GM12878 (cell line): ENCODE data around the gene SLC1A2. TPM values are rescaled to one million over a fixed set of nuclear protein-coding genes. Genes with fewer than 3 reads are reported as not detected.

Experiments used
- ATAC-seq: fragments of 200-7000 bp; cut with Tn5 transposase; 3 replicates; pipeline ENCODE4 v1.9.1; 2020; ENCODE audit warnings: mild to moderate bottlenecking, moderate library complexity
- BruUV-seq: library from RNA; stranded (reverse); fragments of 400-500 nt; replicated peaks from 2 replicates; lab custom pipeline; 2021; lab: Mats Ljungman, UMichigan
- CTCF ChIA-PET: fragments of 300-600 bp; sonication (Branson Sonifier 250); formaldehyde crosslinking; extraction: SDS; loops from one replicate; lab custom pipeline; 2021; ENCODE audit warnings: inconsistent platforms; lab: Yijun Ruan, JAX
- POLR2A ChIA-PET: fragments of 350-600 bp; formaldehyde crosslinking; extraction: SDS; loops from one replicate; lab custom pipeline; 2021; ENCODE audit warnings: inconsistent platforms; lab: Charles Lee
- RAD21 ChIA-PET: fragments of 300-600 bp; sonication (Branson Sonifier 250); formaldehyde crosslinking; loops from one replicate; lab custom pipeline; 2023; ENCODE audit warnings: antibody characterized with exemption; ENCODE audit not compliant: unreplicated experiment; lab: Charles Lee
- SMC1A ChIA-PET: fragments of 300-600 bp; sonication (Branson Sonifier 250); formaldehyde crosslinking; loops from one replicate; lab custom pipeline; 2023; ENCODE audit not compliant: unreplicated experiment, uncharacterized antibody; lab: Charles Lee
- DNase-seq: peaks from one replicate; pipeline ENCODE4 v3.0.0-alpha.2; 2011; ENCODE audit warnings: low read depth, low spot score
- FAIRE-seq: peaks from 3 replicates; lab custom pipeline; 2011; peaks lifted over from hg19 to GRCh38; lab: Jason Lieb, UNC
- H2AFZ ChIP-seq: 2 replicates; pipeline ENCODE4 v1.6.0; 2011; ENCODE audit warnings: low read depth, low read length, control low read depth; ENCODE audit not compliant: control insufficient read depth
- H3K27ac ChIP-seq: 2 replicates; pipeline ENCODE4 v1.5.1; 2011; ENCODE audit warnings: control low read depth; ENCODE audit not compliant: control insufficient read depth, insufficient read depth
- H3K27me3 ChIP-seq, 2 experiments: replicated peaks in 1 of 2; 2 replicates each; pipeline versions ENCODE4 v1.6.0 to v1.6.1; 2011; ENCODE audit warnings: low read length in 1 of 2; ENCODE audit not compliant: control insufficient read depth in 2 of 2, insufficient read depth in 2 of 2
- H3K36me3 ChIP-seq, 2 experiments: 2 replicates each; pipeline ENCODE4 v1.5.1; 2011; ENCODE audit warnings: low read length in 1 of 2; ENCODE audit not compliant: control insufficient read depth in 2 of 2, insufficient read depth in 2 of 2
- H3K4me1 ChIP-seq: 2 replicates; pipeline ENCODE4 v1.6.1; 2011; ENCODE audit warnings: mild to moderate bottlenecking, low read length, moderate library complexity, mixed read lengths; ENCODE audit not compliant: control insufficient read depth, insufficient read depth
- H3K4me2 ChIP-seq: 2 replicates; pipeline ENCODE4 v1.6.0; 2011; ENCODE audit warnings: control low read depth; ENCODE audit not compliant: control insufficient read depth, insufficient read depth
- H3K4me3 ChIP-seq: fragments of 200-600 bp; sonication (generic); 2 replicates; pipeline ENCODE4 v1.5.1; 2016
- H3K79me2 ChIP-seq: 2 replicates; pipeline ENCODE4 v1.6.0; 2011; ENCODE audit warnings: low read length; ENCODE audit not compliant: control insufficient read depth, insufficient read depth
- H3K9ac ChIP-seq: 2 replicates; pipeline ENCODE4 v1.8.0; 2011; ENCODE audit warnings: low read length, control low read depth, mixed read lengths; ENCODE audit not compliant: control insufficient read depth, insufficient read depth
- H3K9me3 ChIP-seq: replicated peaks from 3 replicates; pipeline ENCODE4 v1.5.1; 2011; ENCODE audit warnings: mild to moderate bottlenecking, low read length; ENCODE audit not compliant: control insufficient read depth, insufficient read depth
- H4K20me1 ChIP-seq: 2 replicates; pipeline ENCODE4 v1.6.0; 2011; ENCODE audit not compliant: control insufficient read depth, insufficient read depth
- BACH1 ChIP-seq: fragments of 450-650 bp; IDR thresholded peaks from 2 replicates; pipeline ENCODE4 v1.6.1; 2017; ENCODE audit warnings: mild to moderate bottlenecking, borderline replicate concordance
- CEBPB ChIP-seq, 2 experiments: fragments of 150-350 bp in 1 of 2; IDR thresholded peaks; 2 replicates each; pipeline ENCODE4 v1.6.1; 2012 to 2014; ENCODE audit warnings: low read depth in 2 of 2, low read length in 2 of 2, borderline replicate concordance in 1 of 2, inconsistent platforms in 1 of 2
- JUND ChIP-seq: IDR thresholded peaks from 2 replicates; pipeline ENCODE4 v1.6.1; 2012; ENCODE audit warnings: low read depth, mild to moderate bottlenecking, low read length, improper control_type of control experiment, moderate library complexity
- NBN ChIP-seq: fragments of 450-650 bp; IDR thresholded peaks from 2 replicates; pipeline ENCODE4 v1.6.1; 2016
- NFIC ChIP-seq: IDR thresholded peaks from 2 replicates; pipeline ENCODE4 v1.6.1; 2012; ENCODE audit warnings: low read depth, mild to moderate bottlenecking, inconsistent platforms, low read length, moderate library complexity
- NRF1 ChIP-seq: conservative IDR thresholded peaks from 2 replicates; pipeline ENCODE4 v1.6.1; 2011; ENCODE audit warnings: mild to moderate bottlenecking, low read depth, low read length, improper control_type of control experiment
- SPI1 ChIP-seq: IDR thresholded peaks from 2 replicates; pipeline ENCODE4 v1.6.1; 2011; ENCODE audit warnings: low read depth, mild to moderate bottlenecking, low read length, moderate library complexity, borderline replicate concordance; ENCODE audit not compliant: insufficient read depth
- TCF12 ChIP-seq: IDR thresholded peaks from 2 replicates; pipeline ENCODE4 v1.6.1; 2011; ENCODE audit warnings: low read depth, mild to moderate bottlenecking, low read length
- ZNF207 ChIP-seq: fragments of 450-650 bp; IDR thresholded peaks from 2 replicates; pipeline ENCODE4 v1.6.1; 2014; ENCODE audit warnings: antibody characterized with exemption, mild to moderate bottlenecking, borderline replicate concordance
- WGBS: methylation state at CpG from one replicate; pipeline ENCODE4 v1.1.6; 2016; ENCODE audit warnings: low lambda C conversion rate; ENCODE audit not compliant: insufficient replicate concordance, insufficient coverage; ENCODE audit errors: missing lambda C conversion rate; 5-methylcytosine and 5-hydroxymethylcytosine counted together
- in situ Hi-C: fragments of 300-500 bp; cut with MboI; formaldehyde crosslinking; loops from 9 replicates; pipeline ENCODE4 v1.14.3; 2018; ENCODE audit warnings: mixed read lengths
- intact Hi-C: fragments of 100-400 bp; cut with micrococcal nuclease; formaldehyde crosslinking; loops from one replicate; pipeline ENCODE4 v1.14.2; 2022; ENCODE audit not compliant: unreplicated experiment
- polyA plus RNA-seq, 11 experiments: library from polyadenylated mRNA; depleted of rRNA in 4 of 11; unstranded in 6 of 11; stranded (reverse) in 5 of 11; fragments of >200 nt; fragmentation: Nextera tagmentation in 4 of 11; fragmentation: Illumina TruSeq in 1 of 11; extraction: Ambion mirVana in 4 of 11; extraction: Trizol in 1 of 11; gene quantifications; 1 replicate in 1 of 11; 2 replicates in 10 of 11; pipeline versions ENCODE4 v1.2.1 to v1.2.3, GENCODE V29; 2011 to 2016; ENCODE audit warnings: inconsistent platforms in 2 of 11, missing spikeins in 2 of 11, low read depth in 1 of 11
- total RNA-seq, 4 experiments: library from RNA; depleted of rRNA in 3 of 4; stranded (reverse); fragments of >200 nt in 3 of 4; fragmentation: Illumina TruSeq in 1 of 4; extraction: Trizol in 1 of 4; gene quantifications; 2 replicates each; pipeline versions ENCODE4 v1.2.1 to v1.2.3, GENCODE V29; 2013 to 2021
- TF ChIP-seq, protein P1 (sequence below): IDR thresholded peaks from 2 replicates; pipeline ENCODE4 v1.6.1; 2012; ENCODE audit warnings: low read depth, low read length, improper control_type of control experiment
- TF ChIP-seq, protein P2 (sequence below): IDR thresholded peaks from 2 replicates; pipeline ENCODE4 v1.6.1; 2011; ENCODE audit warnings: borderline replicate concordance, low read depth, mild to moderate bottlenecking, moderate library complexity, low read length; ENCODE audit not compliant: insufficient read depth, poor library complexity, severe bottlenecking
- TF ChIP-seq, protein P3 (sequence below): fragments of 150-350 bp; IDR thresholded peaks from 2 replicates; pipeline ENCODE4 v1.6.1; 2014; ENCODE audit warnings: mild to moderate bottlenecking, low read depth, low read length
- TF ChIP-seq, protein P4 (sequence below): fragments of 450-650 bp; conservative IDR thresholded peaks from 2 replicates; pipeline ENCODE4 v1.6.1; 2017; ENCODE audit warnings: mild to moderate bottlenecking, moderate library complexity

Gene SLC1A2
- total and polyA plus RNA-seq, 10 of the 15 experiments (the other 5 are each of a cell fraction or from before 2014, with no cell fraction given): 0.01 to 0.84 (median 0.22) TPM; not detected in 1

DNA sequence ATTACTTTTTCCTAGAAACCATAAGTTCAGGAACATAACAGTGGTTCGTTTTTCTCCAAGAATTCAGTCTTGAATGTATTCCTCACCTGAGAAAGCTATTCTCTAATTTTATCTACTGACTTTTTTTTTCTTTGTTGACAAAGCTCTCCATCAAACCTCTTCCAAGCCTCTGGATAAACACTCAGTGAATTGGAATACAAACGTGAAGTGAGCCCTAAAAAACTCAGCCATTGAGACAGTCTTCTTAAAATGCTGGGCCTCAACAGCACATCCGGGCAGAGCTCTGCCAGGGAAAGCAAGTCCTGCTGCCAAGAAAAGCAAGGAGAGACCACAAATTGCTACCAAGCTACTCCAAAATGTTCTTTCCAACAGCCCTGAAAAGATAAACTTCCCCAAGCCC, 7.7 kb upstream of the SLC1A2 start:
- no peaks in the 10 kb centered on the region for H4K20me1 ChIP-seq
- intact Hi-C loops: no loop called here
- H3K27me3 ChIP-seq: peaks cover 4 to 6% of the 10 kb centered on the region in 2 experiments; a peak in 3 of 4 replicates
- 2% methylated on average over 3 of the region's 3 CpGs for WGBS
- no peak overlapping the region for H3K9ac ChIP-seq
- no peak overlapping the region for H3K27ac ChIP-seq
- POLR2A ChIA-PET: no interaction called here
- BruUV-seq: no TSS peak
- H3K4me1 ChIP-seq: no peaks in the 10 kb centered on the region
- H3K4me3 ChIP-seq: no peak overlapping the region
- FAIRE-seq (no peak), DNase-seq (no peak), ATAC-seq (no peak)
- CTCF ChIA-PET: interaction anchor here (0.7 kb wide), 2 partner anchors 12 to 841 kb away, joined by 3 read pairs; no protein-coding TSS in a partner anchor
- no peaks in the 10 kb centered on the region for H3K36me3 ChIP-seq
- H3K9me3 ChIP-seq: no peaks in the 10 kb centered on the region
- no peaks in the 10 kb centered on the region for H3K79me2 ChIP-seq
- SMC1A ChIA-PET: no interaction called here
- H2AFZ ChIP-seq: no peak overlapping the region
- in situ Hi-C loops: no loop called here
- no peak overlapping the region for H3K4me2 ChIP-seq
- TF ChIP-seq CEBPB (IDR thresholded peaks at IDR 0.05; ENCODE audit: borderline replicate concordance in 1 of 2, low read depth in 2 of 2, low read length in 2 of 2): no peak
- no peak for TF ChIP-seq JUND
- TF ChIP-seq NFIC: no peak
- TF ChIP-seq, protein P1, sequence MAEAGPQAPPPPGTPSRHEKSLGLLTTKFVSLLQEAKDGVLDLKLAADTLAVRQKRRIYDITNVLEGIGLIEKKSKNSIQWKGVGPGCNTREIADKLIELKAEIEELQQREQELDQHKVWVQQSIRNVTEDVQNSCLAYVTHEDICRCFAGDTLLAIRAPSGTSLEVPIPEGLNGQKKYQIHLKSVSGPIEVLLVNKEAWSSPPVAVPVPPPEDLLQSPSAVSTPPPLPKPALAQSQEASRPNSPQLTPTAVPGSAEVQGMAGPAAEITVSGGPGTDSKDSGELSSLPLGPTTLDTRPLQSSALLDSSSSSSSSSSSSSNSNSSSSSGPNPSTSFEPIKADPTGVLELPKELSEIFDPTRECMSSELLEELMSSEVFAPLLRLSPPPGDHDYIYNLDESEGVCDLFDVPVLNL: no peak
- TF ChIP-seq, protein P2, sequence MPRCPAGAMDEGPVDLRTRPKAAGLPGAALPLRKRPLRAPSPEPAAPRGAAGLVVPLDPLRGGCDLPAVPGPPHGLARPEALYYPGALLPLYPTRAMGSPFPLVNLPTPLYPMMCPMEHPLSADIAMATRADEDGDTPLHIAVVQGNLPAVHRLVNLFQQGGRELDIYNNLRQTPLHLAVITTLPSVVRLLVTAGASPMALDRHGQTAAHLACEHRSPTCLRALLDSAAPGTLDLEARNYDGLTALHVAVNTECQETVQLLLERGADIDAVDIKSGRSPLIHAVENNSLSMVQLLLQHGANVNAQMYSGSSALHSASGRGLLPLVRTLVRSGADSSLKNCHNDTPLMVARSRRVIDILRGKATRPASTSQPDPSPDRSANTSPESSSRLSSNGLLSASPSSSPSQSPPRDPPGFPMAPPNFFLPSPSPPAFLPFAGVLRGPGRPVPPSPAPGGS: no peak
- no peak for TF ChIP-seq BACH1
- TF ChIP-seq SPI1: no peak
- TF ChIP-seq, protein P3, sequence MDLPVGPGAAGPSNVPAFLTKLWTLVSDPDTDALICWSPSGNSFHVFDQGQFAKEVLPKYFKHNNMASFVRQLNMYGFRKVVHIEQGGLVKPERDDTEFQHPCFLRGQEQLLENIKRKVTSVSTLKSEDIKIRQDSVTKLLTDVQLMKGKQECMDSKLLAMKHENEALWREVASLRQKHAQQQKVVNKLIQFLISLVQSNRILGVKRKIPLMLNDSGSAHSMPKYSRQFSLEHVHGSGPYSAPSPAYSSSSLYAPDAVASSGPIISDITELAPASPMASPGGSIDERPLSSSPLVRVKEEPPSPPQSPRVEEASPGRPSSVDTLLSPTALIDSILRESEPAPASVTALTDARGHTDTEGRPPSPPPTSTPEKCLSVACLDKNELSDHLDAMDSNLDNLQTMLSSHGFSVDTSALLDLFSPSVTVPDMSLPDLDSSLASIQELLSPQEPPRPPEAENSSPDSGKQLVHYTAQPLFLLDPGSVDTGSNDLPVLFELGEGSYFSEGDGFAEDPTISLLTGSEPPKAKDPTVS: no peak
- TF ChIP-seq, protein P4, sequence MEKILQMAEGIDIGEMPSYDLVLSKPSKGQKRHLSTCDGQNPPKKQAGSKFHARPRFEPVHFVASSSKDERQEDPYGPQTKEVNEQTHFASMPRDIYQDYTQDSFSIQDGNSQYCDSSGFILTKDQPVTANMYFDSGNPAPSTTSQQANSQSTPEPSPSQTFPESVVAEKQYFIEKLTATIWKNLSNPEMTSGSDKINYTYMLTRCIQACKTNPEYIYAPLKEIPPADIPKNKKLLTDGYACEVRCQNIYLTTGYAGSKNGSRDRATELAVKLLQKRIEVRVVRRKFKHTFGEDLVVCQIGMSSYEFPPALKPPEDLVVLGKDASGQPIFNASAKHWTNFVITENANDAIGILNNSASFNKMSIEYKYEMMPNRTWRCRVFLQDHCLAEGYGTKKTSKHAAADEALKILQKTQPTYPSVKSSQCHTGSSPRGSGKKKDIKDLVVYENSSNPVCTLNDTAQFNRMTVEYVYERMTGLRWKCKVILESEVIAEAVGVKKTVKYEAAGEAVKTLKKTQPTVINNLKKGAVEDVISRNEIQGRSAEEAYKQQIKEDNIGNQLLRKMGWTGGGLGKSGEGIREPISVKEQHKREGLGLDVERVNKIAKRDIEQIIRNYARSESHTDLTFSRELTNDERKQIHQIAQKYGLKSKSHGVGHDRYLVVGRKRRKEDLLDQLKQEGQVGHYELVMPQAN: no peak
- TF ChIP-seq NRF1: no peak
- TF ChIP-seq NBN: no peak
- no peak for TF ChIP-seq TCF12
- no peak for TF ChIP-seq ZNF207
- TF ChIP-seq, all 136 proteins: peak for 0
- RAD21 ChIA-PET: no interaction called here
